ENCODE data around the gene HOXA5.
A peak's percentile ranks its signal among the peaks of the same experiment; 100 is the strongest.

The HOXA5 gene

DNA sequence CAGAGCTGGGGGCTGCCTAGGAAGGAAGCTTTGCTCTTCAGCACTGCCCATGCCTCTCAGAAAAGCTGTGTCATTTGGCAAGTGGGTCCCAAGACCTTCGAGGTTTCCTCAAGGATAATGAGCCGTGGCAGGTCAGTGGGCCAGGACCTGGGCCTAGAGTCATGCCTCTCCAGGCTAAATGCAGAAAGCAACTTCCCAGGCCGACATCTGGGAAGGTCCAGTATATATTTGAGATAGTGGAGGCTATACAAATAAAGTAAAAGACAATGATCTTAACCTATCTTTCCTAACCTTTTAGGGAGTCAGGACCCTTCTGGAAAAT, 33.0 kb upstream of the HOXA5 start:
- Histone ChIP-seq H3K27ac (ENCODE audit: extremely low read depth, low read depth, low read length) (peak overlapping the region; percentile 100), H3K4me1 (ENCODE audit: control insufficient read depth, insufficient read depth, low read length) (peaks cover 23% of the 10 kb centered on the region), H3K9me3 (ENCODE audit: control insufficient read depth, insufficient read depth, low read depth, low read length) (no peaks in the 10 kb centered on the region), H3K36me3 (ENCODE audit: control insufficient read depth in 2 of 2, insufficient read depth in 1 of 2, low read length in 2 of 2) (peaks cover 2 to 3% of the 10 kb centered on the region in 2 experiments; a peak in 2 of 3 replicates), H3K4me3 (ENCODE audit: low read depth, low read length) (peak overlapping the region; percentile 76)
- POLR2A ChIA-PET: interaction anchor here (1.1 to 11.2 kb wide), 5 partner anchors 8 to 61 kb away, joined by 3 to 237 read pairs (median 5); partner anchors contain the start of genes HOXA11 and HOXA7
- TF ChIP-seq ZFHX2 (tag by site-specific recombination; conservative IDR thresholded peaks at IDR 0.05) (no peak), ZNF843 (tag by site-specific recombination; IDR thresholded peaks at IDR 0.05) (no peak), ZNF433 (tag by site-specific recombination; IDR thresholded peaks at IDR 0.05; ENCODE audit: low read depth) (no peak)
- CTCF ChIA-PET: interaction anchor here (0.8 to 3.7 kb wide), 3 partner anchors 8 to 26 kb away, joined by 3 to 10 read pairs (median 7); partner anchors contain the start of gene HOXA11

DNA sequence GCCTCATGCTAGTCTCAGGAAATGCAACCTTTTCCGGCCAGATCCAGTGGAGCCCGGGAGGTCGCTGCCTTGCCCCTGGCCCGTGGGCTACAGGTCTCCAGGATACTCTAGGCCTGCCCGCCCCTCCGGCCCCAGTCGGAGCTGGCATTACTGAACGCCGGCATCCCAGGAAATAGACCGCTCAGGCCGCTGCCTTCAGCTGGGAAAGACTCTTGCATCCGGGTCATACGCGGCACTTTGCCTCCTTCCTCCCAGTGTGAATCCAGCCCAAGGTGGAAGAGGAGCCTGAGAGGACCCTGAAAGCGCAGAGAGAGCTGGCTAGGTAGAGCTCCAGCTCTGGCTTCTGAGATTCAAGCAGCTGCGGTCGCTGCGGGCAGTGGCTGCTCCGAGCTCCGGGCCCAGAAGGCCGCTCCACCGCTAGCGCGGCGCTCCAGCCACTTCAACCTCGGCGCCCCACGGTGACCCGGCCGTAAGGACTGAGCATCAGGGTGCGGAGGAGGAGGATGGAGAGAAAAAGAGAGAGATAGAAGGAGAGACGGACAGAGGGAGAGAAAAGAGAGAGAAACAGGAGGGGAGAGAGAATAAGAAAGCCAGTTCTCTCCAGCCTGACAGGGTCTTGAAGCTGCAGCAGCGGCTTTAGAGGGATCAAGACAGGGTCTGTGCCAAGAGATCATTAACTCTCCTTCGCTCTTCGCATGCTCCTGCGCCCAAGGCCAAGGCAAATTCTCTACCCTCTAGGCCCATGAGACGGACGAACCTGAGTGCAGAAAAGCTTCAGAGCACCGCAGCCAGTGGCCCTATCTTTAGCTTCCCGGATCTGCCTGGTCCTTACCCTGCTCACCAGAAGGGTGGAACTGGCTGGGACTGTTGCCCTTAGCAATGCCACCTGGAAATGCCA, 32.4 kb upstream of the HOXA5 start:
- peak overlapping the region; percentile 76 for H3K4me3 ChIP-seq (ENCODE audit: low read depth, low read length)
- H3K36me3 ChIP-seq (ENCODE audit: control insufficient read depth in 2 of 2, insufficient read depth in 1 of 2, low read length in 2 of 2): peaks cover 6 to 8% of the 10 kb centered on the region in 2 experiments
- H3K9me3 ChIP-seq (ENCODE audit: control insufficient read depth, insufficient read depth, low read depth, low read length): no peaks in the 10 kb centered on the region
- POLR2A ChIA-PET: interaction anchor here (0.5 to 11.2 kb wide), 15 partner anchors 9 to 1313 kb away, joined by 3 to 237 read pairs (median 4); partner anchors contain the start of genes CBX3, HOXA11, HOXA13 and HOXA3
- peaks cover 16% of the 10 kb centered on the region for H3K4me1 ChIP-seq (ENCODE audit: control insufficient read depth, insufficient read depth, low read length)
- H3K27ac ChIP-seq (ENCODE audit: extremely low read depth, low read depth, low read length): peak overlapping the region; percentile 100
- CTCF ChIA-PET: interaction anchor here (0.7 to 3.7 kb wide), 4 partner anchors 9 to 465 kb away, joined by 3 to 10 read pairs (median 5); partner anchors contain the start of gene HOXA11
- TF ChIP-seq, protein P1, sequence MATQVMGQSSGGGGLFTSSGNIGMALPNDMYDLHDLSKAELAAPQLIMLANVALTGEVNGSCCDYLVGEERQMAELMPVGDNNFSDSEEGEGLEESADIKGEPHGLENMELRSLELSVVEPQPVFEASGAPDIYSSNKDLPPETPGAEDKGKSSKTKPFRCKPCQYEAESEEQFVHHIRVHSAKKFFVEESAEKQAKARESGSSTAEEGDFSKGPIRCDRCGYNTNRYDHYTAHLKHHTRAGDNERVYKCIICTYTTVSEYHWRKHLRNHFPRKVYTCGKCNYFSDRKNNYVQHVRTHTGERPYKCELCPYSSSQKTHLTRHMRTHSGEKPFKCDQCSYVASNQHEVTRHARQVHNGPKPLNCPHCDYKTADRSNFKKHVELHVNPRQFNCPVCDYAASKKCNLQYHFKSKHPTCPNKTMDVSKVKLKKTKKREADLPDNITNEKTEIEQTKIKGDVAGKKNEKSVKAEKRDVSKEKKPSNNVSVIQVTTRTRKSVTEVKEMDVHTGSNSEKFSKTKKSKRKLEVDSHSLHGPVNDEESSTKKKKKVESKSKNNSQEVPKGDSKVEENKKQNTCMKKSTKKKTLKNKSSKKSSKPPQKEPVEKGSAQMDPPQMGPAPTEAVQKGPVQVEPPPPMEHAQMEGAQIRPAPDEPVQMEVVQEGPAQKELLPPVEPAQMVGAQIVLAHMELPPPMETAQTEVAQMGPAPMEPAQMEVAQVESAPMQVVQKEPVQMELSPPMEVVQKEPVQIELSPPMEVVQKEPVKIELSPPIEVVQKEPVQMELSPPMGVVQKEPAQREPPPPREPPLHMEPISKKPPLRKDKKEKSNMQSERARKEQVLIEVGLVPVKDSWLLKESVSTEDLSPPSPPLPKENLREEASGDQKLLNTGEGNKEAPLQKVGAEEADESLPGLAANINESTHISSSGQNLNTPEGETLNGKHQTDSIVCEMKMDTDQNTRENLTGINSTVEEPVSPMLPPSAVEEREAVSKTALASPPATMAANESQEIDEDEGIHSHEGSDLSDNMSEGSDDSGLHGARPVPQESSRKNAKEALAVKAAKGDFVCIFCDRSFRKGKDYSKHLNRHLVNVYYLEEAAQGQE (tag by site-specific recombination; IDR thresholded peaks at IDR 0.05): no peak
- TF ChIP-seq ZNF510 (tag by site-specific recombination; IDR thresholded peaks at IDR 0.05; ENCODE audit: insufficient replicate concordance): no peak
- no peak for TF ChIP-seq ZNF473 (tag by site-specific recombination; IDR thresholded peaks at IDR 0.05)
- TF ChIP-seq ZNF777 (tag by site-specific recombination; IDR thresholded peaks at IDR 0.05; ENCODE audit: borderline replicate concordance): no peak
- no peak for TF ChIP-seq ZNF274 (IDR thresholded peaks at IDR 0.05; ENCODE audit: low read length)
- no peak for TF ChIP-seq ZNF274 (tag by site-specific recombination; IDR thresholded peaks at IDR 0.05; ENCODE audit: borderline replicate concordance)
- peak; percentile 84 for TF ChIP-seq ZNF366 (tag by site-specific recombination; conservative IDR thresholded peaks at IDR 0.05)
- TF ChIP-seq, protein P2, sequence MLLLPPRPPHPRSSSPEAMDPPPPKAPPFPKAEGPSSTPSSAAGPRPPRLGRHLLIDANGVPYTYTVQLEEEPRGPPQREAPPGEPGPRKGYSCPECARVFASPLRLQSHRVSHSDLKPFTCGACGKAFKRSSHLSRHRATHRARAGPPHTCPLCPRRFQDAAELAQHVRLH (tag by site-specific recombination; IDR thresholded peaks at IDR 0.05): no peak
- TF ChIP-seq ZBTB1 (tag by site-specific recombination; IDR thresholded peaks at IDR 0.05): no peak
- TF ChIP-seq TRIM28 (IDR thresholded peaks at IDR 0.05; ENCODE audit: borderline replicate concordance, low read length): no peak
- no peak for TF ChIP-seq ZNF174 (tag by site-specific recombination; IDR thresholded peaks at IDR 0.05)
- TF ChIP-seq, protein P3, sequence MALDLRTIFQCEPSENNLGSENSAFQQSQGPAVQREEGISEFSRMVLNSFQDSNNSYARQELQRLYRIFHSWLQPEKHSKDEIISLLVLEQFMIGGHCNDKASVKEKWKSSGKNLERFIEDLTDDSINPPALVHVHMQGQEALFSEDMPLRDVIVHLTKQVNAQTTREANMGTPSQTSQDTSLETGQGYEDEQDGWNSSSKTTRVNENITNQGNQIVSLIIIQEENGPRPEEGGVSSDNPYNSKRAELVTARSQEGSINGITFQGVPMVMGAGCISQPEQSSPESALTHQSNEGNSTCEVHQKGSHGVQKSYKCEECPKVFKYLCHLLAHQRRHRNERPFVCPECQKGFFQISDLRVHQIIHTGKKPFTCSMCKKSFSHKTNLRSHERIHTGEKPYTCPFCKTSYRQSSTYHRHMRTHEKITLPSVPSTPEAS (tag by site-specific recombination; IDR thresholded peaks at IDR 0.05): no peak
- TF ChIP-seq, protein P4, sequence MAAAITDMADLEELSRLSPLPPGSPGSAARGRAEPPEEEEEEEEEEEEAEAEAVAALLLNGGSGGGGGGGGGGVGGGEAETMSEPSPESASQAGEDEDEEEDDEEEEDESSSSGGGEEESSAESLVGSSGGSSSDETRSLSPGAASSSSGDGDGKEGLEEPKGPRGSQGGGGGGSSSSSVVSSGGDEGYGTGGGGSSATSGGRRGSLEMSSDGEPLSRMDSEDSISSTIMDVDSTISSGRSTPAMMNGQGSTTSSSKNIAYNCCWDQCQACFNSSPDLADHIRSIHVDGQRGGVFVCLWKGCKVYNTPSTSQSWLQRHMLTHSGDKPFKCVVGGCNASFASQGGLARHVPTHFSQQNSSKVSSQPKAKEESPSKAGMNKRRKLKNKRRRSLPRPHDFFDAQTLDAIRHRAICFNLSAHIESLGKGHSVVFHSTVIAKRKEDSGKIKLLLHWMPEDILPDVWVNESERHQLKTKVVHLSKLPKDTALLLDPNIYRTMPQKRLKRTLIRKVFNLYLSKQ (tag by site-specific recombination; IDR thresholded peaks at IDR 0.05; ENCODE audit: borderline replicate concordance): no peak
- TF ChIP-seq ZNF521 (tag by site-specific recombination; IDR thresholded peaks at IDR 0.05): no peak
- peak; percentile 51; the same call in 1 of the 2 replicates for TF ChIP-seq FEZF1 (tag by site-specific recombination; IDR thresholded peaks at IDR 0.05)
- TF ChIP-seq ZNF610 (tag by site-specific recombination; IDR thresholded peaks at IDR 0.05; ENCODE audit: borderline replicate concordance): no peak
- TF ChIP-seq ZNF792 (tag by site-specific recombination; IDR thresholded peaks at IDR 0.05): no peak
- TF ChIP-seq ZNF37A (tag by site-specific recombination; IDR thresholded peaks at IDR 0.05): no peak
- peak; percentile 32 for TF ChIP-seq ZNF335 (tag by site-specific recombination; conservative IDR thresholded peaks at IDR 0.05)
- no peak for TF ChIP-seq ZNF561 (tag by site-specific recombination; IDR thresholded peaks at IDR 0.05; ENCODE audit: borderline replicate concordance)
- TF ChIP-seq, protein P5, sequence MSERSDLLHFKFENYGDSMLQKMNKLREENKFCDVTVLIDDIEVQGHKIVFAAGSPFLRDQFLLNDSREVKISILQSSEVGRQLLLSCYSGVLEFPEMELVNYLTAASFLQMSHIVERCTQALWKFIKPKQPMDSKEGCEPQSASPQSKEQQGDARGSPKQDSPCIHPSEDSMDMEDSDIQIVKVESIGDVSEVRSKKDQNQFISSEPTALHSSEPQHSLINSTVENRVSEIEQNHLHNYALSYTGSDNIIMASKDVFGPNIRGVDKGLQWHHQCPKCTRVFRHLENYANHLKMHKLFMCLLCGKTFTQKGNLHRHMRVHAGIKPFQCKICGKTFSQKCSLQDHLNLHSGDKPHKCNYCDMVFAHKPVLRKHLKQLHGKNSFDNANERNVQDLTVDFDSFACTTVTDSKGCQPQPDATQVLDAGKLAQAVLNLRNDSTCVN (tag by site-specific recombination; optimal IDR thresholded peaks at IDR 0.05): no peak
- no peak for TF ChIP-seq ZNF416 (tag by site-specific recombination; IDR thresholded peaks at IDR 0.05)
- 0 out of 2 replicates have a peak, but pooled peaks have one; percentile 8 for TF ChIP-seq ZXDB (tag by site-specific recombination; IDR thresholded peaks at IDR 0.05)
